K562 (cell line): ENCODE results near the gene SYVN1. TPM values are rescaled to one million over a fixed set of nuclear protein-coding genes. Genes with fewer than 3 reads are reported as not detected.

ENCODE experiments used
- CGGBP1 ChIP-seq: fragments of 250-450 bp; sonication (Bioruptor Pico); IDR thresholded peaks from 2 replicates; pipeline ENCODE4 v1.9.0; 2021; ENCODE audit warnings: mild to moderate bottlenecking
- CHD7 ChIP-seq: fragments of 200-600 bp; sonication (generic); IDR thresholded peaks from one replicate; pipeline ENCODE4 v1.6.1; 2012; ENCODE audit warnings: mild to moderate bottlenecking, low read depth, low read length, inconsistent platforms
- POLR2G ChIP-seq: fragments of 200-400 bp; formaldehyde crosslinking; IDR thresholded peaks from 2 replicates; pipeline ENCODE4 v1.6.1; 2017; ENCODE audit warnings: low read depth, mild to moderate bottlenecking, antibody characterized with exemption, low read length, moderate library complexity
- RBM17 ChIP-seq: fragments of 200-400 bp; formaldehyde crosslinking; IDR thresholded peaks from 2 replicates; pipeline ENCODE4 v1.6.1; 2017; ENCODE audit warnings: low read depth, mild to moderate bottlenecking, low read length, borderline replicate concordance
- SAP30 ChIP-seq: fragments of 200-600 bp; sonication (generic); IDR thresholded peaks from 2 replicates; pipeline ENCODE4 v1.6.1; 2012; ENCODE audit warnings: borderline replicate concordance, low read depth, mild to moderate bottlenecking, moderate library complexity, low read length, control low read depth, inconsistent platforms; ENCODE audit not compliant: insufficient read depth, poor library complexity, severe bottlenecking
- ZNF444 ChIP-seq: fragments of 250-450 bp; sonication (Bioruptor Pico); IDR thresholded peaks from 2 replicates; pipeline ENCODE4 v1.4.0; 2020; ENCODE audit warnings: mild to moderate bottlenecking, moderate library complexity
- polyA plus RNA-seq, 8 experiments: library from polyadenylated mRNA; depleted of rRNA in 4 of 8; stranded (reverse) in 5 of 8; unstranded in 3 of 8; fragments of >200 nt; fragmentation: Nextera tagmentation in 2 of 8; fragmentation: Illumina TruSeq in 1 of 8; extraction: Ambion mirVana in 2 of 8; extraction: Trizol in 1 of 8; gene quantifications; 2 replicates each; pipeline versions ENCODE4 v1.2.1 to v1.2.3, GENCODE V29; 2011 to 2014; ENCODE audit warnings: inconsistent platforms in 1 of 8, missing spikeins in 1 of 8
- total RNA-seq, 7 experiments: library from RNA; depleted of rRNA in 6 of 7; stranded (reverse); fragments of >200 nt in 6 of 7; fragmentation: Illumina TruSeq in 2 of 7; extraction: Trizol in 2 of 7; gene quantifications; 2 replicates each; pipeline versions ENCODE4 v1.2.1 to v1.2.3, GENCODE V29; 2011 to 2021; ENCODE audit warnings: low replicate concordance in 1 of 7

The SYVN1 gene
- total and polyA plus RNA-seq, 9 of the 15 experiments (the other 6 are each of a cell fraction or from before 2014, with no cell fraction given), result 0.41 to 47.4 (median 9.9) TPM

GRCh38 chr11:65121865-65122696, 12.2 kb downstream of the SYVN1 start, which contains the start of the genes FAU and MRPL49 (continued):
- peak; percentile 99 for TF ChIP-seq POLR2G
- no peak for TF ChIP-seq ZNF444 (CRISPR knock-in tag)
- TF ChIP-seq CHD7, result no peak
- no peak for TF ChIP-seq CGGBP1
- TF ChIP-seq SAP30, result peak; percentile 53
- no peak for TF ChIP-seq RBM17
